DND-41 (cell line): ENCODE data around the gene CTIF.

Source experiments
- CTCF ChIP-seq: IDR thresholded peaks from 2 replicates; pipeline ENCODE4 v1.5.1; 2012; ENCODE audit warnings: borderline replicate concordance, low read length, moderate library complexity, mild to moderate bottlenecking; ENCODE audit not compliant: poor library complexity, severe bottlenecking; ENCODE audit errors: extremely low read depth
- EZH2 ChIP-seq: IDR thresholded peaks from 3 replicates; pipeline ENCODE4 v1.6.1; 2012; ENCODE audit warnings: borderline replicate concordance, low read depth, mild to moderate bottlenecking, moderate library complexity, low read length, inconsistent platforms; ENCODE audit not compliant: severe bottlenecking

GRCh38 chr18:48669180-48669675 is 130.4 kb downstream of the CTIF start:
- no peak for TF ChIP-seq CTCF
- no peak for TF ChIP-seq EZH2
